Embryonic facial prominence (tissue), 1 donor: ENCODE data around the gene OR51G2.

Source experiments
- DNase-seq: peaks from one replicate; pipeline ENCODE4 v3.0.0-alpha.2; 2016; ENCODE audit errors: extremely low spot score

OR51G2 gene

GRCh38 chr11:4863876-4864275 is 55.3 kb downstream of the OR51G2 start:
- no peak for DNase-seq
